ENCODE data around the gene KCP. TPM values are rescaled to one million over a fixed set of nuclear protein-coding genes. Genes with fewer than 3 reads are reported as not detected.

Gene KCP
- total and polyA plus RNA-seq, 2 donors (not counting 1 experiment from before 2014, with no cell fraction given) = 2.3 to 3.8 TPM

- TF ChIP-seq CTCF (IDR thresholded peaks at IDR 0.05) = no peak
- TF ChIP-seq EZH2 (IDR thresholded peaks at IDR 0.05; ENCODE audit: borderline replicate concordance, insufficient read depth, low read depth, low read length, poor library complexity, severe bottlenecking) = no peak
- Mint-ChIP-seq H3K27ac (no peak overlapping the region), H3K9me3 (ENCODE audit: insufficient read depth) (no peaks in the 10 kb centered on the region), H3K27me3 (peaks cover 32% of the 10 kb centered on the region), H3K4me1 (peaks cover 20% of the 10 kb centered on the region), H3K4me3 (no peak overlapping the region)
- peaks cover 31 to 32% of the 10 kb centered on the region in 2 donors for H3K4me1 ChIP-seq (ENCODE audit: control insufficient read depth in 2 of 2, insufficient read depth in 2 of 2, low read length in 2 of 2)
- ChIA-PET POLR2A (no interaction called here), CTCF (interaction anchor here (0.6 to 0.9 kb wide), 2 partner anchors 30 to 1213 kb away, joined by 3 to 5 read pairs; partner anchors contain the start of gene ATP6V1F)
- H4K20me1 ChIP-seq (ENCODE audit: control insufficient read depth, insufficient read depth, low read length, poor library complexity, severe bottlenecking) = no peaks in the 10 kb centered on the region
- no peak overlapping the region for H3K4me2 ChIP-seq (replicated peaks; ENCODE audit: low read depth, low read length, poor library complexity, severe bottlenecking)
- intact Hi-C loops (cut with micrococcal nuclease) = no loop called here
- H3K27ac ChIP-seq (ENCODE audit: low read length in 2 of 2) = no peak overlapping the region
- DNase-seq = no peak
- no peak overlapping the region for H2AFZ ChIP-seq (ENCODE audit: insufficient read depth, low read depth, low read length, poor library complexity, severe bottlenecking)
- peaks cover 0 to 43% (median 20%) of the 10 kb centered on the region in 4 experiments for H3K27me3 ChIP-seq (replicated peaks in 1 of 4; ENCODE audit: control extremely low read depth in 1 of 4, control insufficient read depth in 3 of 4, insufficient read depth in 4 of 4, low read length in 3 of 4)
- no peak overlapping the region for H3K4me3 ChIP-seq (ENCODE audit: control extremely low read depth in 1 of 5, extremely low read depth in 1 of 5, insufficient read depth in 1 of 5, low read depth in 2 of 5, low read length in 4 of 5)
- H3K79me2 ChIP-seq (ENCODE audit: control insufficient read depth, insufficient read depth, low read length) = no peaks in the 10 kb centered on the region
- WGBS (ENCODE audit: insufficient coverage) = 44% methylated on average over 2 of the region's 2 CpGs
- peaks cover 0 to 7% (median 0%) of the 10 kb centered on the region in 3 donors for H3K9me3 ChIP-seq (ENCODE audit: control extremely low read depth in 1 of 3, control insufficient read depth in 2 of 3, insufficient read depth in 1 of 3, low read length in 2 of 3)
- H3K9ac ChIP-seq (ENCODE audit: low read length) = no peak overlapping the region
- no peaks in the 10 kb centered on the region for H3K36me3 ChIP-seq (replicated peaks in 1 of 2; ENCODE audit: control extremely low read depth in 1 of 2, control insufficient read depth in 1 of 2, extremely low read depth in 1 of 2, insufficient read depth in 2 of 2, low read length in 1 of 2)
- ATAC-seq (ENCODE audit: low read depth) = no peak
Measured at GRCh38 chr7:128832880-128833147, 77.7 kb downstream of the KCP start.

GRCh38 chr7:128831994-128832879 is 78.3 kb downstream of the KCP start:
- H3K4me3 ChIP-seq (ENCODE audit: control extremely low read depth in 1 of 5, extremely low read depth in 1 of 5, insufficient read depth in 1 of 5, low read depth in 2 of 5, low read length in 4 of 5) = no peak overlapping the region
- POLR2A ChIA-PET = no interaction called here
- H3K4me3 Mint-ChIP-seq = no peak overlapping the region
- peaks cover 20% of the 10 kb centered on the region for H3K4me1 Mint-ChIP-seq
- peaks cover 0 to 7% (median 0%) of the 10 kb centered on the region in 3 donors for H3K9me3 ChIP-seq (ENCODE audit: control extremely low read depth in 1 of 3, control insufficient read depth in 2 of 3, insufficient read depth in 1 of 3, low read length in 2 of 3)
- no peaks in the 10 kb centered on the region for H3K9me3 Mint-ChIP-seq (ENCODE audit: insufficient read depth)
- no peak for TF ChIP-seq CTCF (IDR thresholded peaks at IDR 0.05)
- no peak for TF ChIP-seq EZH2 (IDR thresholded peaks at IDR 0.05; ENCODE audit: borderline replicate concordance, insufficient read depth, low read depth, low read length, poor library complexity, severe bottlenecking)
- no peaks in the 10 kb centered on the region for H4K20me1 ChIP-seq (ENCODE audit: control insufficient read depth, insufficient read depth, low read length, poor library complexity, severe bottlenecking)
- H3K4me2 ChIP-seq (replicated peaks; ENCODE audit: low read depth, low read length, poor library complexity, severe bottlenecking) = peak overlapping the region; percentile 94
- no peak overlapping the region for H2AFZ ChIP-seq (ENCODE audit: insufficient read depth, low read depth, low read length, poor library complexity, severe bottlenecking)
- no peaks in the 10 kb centered on the region for H3K79me2 ChIP-seq (ENCODE audit: control insufficient read depth, insufficient read depth, low read length)
- peaks cover 34% of the 10 kb centered on the region for H3K27me3 Mint-ChIP-seq
- no peak overlapping the region for H3K27ac Mint-ChIP-seq
- intact Hi-C loops (cut with micrococcal nuclease) = no loop called here
- H3K4me1 ChIP-seq (ENCODE audit: control insufficient read depth in 2 of 2, insufficient read depth in 2 of 2, low read length in 2 of 2) = peaks cover 31 to 32% of the 10 kb centered on the region in 2 donors
- no peaks in the 10 kb centered on the region for H3K36me3 ChIP-seq (replicated peaks in 1 of 2; ENCODE audit: control extremely low read depth in 1 of 2, control insufficient read depth in 1 of 2, extremely low read depth in 1 of 2, insufficient read depth in 2 of 2, low read length in 1 of 2)
- peak; percentile 28 for DNase-seq
- WGBS (ENCODE audit: insufficient coverage) = 6% methylated on average over 9 of the region's 22 CpGs
- CTCF ChIA-PET = interaction anchor here (0.6 to 0.9 kb wide), 2 partner anchors 31 to 256 kb away, joined by 3 to 5 read pairs; partner anchors contain the start of gene ATP6V1F
- no peak for ATAC-seq (ENCODE audit: low read depth)
- no peak overlapping the region for H3K27ac ChIP-seq (ENCODE audit: low read length in 2 of 2)
- H3K9ac ChIP-seq (ENCODE audit: low read length) = no peak overlapping the region
- H3K27me3 ChIP-seq (replicated peaks in 1 of 4; ENCODE audit: control extremely low read depth in 1 of 4, control insufficient read depth in 3 of 4, insufficient read depth in 4 of 4, low read length in 3 of 4) = peaks cover 0 to 45% (median 20%) of the 10 kb centered on the region in 4 experiments
